ENCODE measurements around the gene CSRP3.

Gene CSRP3

DNA sequence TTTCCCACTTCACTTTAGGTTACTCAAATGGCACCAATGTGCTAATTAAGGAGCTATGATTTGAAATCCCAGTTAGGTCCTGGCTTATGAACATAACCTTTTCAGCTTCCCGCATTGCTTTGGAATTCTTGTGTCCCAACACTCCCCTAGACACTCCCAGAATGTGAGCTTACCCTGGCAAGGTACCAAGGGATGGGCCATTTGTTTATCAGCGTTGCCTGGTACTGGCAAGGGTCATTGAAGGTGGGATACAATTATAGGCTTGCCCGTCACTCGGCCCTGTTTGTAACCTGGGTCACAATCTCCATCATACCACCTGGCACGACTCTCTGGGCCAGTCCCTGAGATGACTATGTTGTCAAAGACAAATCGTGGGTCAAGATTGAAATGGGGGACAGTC is 5.4 kb downstream of the CSRP3 start:
- TF ChIP-seq, protein P1, sequence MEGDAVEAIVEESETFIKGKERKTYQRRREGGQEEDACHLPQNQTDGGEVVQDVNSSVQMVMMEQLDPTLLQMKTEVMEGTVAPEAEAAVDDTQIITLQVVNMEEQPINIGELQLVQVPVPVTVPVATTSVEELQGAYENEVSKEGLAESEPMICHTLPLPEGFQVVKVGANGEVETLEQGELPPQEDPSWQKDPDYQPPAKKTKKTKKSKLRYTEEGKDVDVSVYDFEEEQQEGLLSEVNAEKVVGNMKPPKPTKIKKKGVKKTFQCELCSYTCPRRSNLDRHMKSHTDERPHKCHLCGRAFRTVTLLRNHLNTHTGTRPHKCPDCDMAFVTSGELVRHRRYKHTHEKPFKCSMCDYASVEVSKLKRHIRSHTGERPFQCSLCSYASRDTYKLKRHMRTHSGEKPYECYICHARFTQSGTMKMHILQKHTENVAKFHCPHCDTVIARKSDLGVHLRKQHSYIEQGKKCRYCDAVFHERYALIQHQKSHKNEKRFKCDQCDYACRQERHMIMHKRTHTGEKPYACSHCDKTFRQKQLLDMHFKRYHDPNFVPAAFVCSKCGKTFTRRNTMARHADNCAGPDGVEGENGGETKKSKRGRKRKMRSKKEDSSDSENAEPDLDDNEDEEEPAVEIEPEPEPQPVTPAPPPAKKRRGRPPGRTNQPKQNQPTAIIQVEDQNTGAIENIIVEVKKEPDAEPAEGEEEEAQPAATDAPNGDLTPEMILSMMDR (IDR thresholded peaks at IDR 0.05; ENCODE audit: low read depth, low read length): no peak
- no peak overlapping the region for H3K4me3 ChIP-seq (ENCODE audit: low read depth, low read length)

DNA sequence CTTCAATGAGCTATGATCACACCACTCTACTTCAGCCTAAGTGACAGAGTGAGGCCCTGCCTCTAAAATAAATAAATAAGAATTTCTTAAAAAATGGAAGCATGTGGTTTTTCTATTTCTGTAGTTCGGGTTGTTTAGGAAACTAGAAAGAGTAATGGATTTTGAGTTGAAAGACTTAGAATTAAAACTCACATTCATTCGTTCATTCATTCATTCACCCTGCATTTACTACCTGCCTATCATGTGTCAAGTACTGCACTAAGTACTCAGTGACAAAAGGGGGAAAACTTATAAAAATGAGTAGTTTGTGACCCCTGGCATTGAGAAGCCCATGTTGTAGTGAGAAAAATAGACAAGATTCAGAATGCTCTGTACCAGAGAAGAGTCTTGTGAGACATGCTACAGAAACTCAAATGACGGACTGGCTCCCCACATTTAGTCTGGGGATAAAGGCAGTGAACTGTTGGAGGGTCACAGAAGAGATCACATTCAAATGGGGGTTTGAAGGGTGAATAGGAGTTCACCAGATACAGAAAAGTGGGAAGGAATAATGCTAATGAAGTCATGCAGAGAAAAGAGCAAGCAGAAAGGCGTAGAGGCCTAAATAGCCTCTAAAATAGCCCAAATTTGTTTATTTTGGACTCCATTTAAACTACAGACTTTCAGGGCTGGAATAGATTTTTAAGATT is 7.0 kb downstream of the CSRP3 start:
- TF ChIP-seq, protein P1 (IDR thresholded peaks at IDR 0.05; ENCODE audit: low read depth, low read length): no peak
- H3K4me3 ChIP-seq (ENCODE audit: low read depth, low read length): no peak overlapping the region

DNA sequence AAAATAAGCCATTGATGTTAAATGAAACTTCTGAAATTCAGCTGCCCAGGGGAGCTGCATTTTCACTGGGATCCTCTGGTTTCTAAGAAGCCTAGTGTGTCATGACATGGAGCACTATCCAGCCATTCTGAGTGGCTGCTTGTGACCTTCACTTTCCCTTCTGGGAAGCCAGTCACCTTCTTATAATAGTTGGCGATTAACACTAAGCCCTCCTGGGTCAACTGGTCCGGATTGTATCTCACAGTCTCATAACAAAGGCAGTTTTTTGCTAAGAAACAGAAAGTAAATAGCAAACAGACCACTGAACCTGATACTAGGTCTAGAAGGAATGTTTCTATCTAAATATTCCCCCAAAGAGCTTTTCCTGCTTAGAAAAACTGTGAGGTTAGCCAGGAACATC is 7.9 kb downstream of the CSRP3 start:
- TF ChIP-seq, protein P1 (IDR thresholded peaks at IDR 0.05; ENCODE audit: low read depth, low read length): no peak
- H3K4me3 ChIP-seq (ENCODE audit: low read depth, low read length): no peak overlapping the region

DNA sequence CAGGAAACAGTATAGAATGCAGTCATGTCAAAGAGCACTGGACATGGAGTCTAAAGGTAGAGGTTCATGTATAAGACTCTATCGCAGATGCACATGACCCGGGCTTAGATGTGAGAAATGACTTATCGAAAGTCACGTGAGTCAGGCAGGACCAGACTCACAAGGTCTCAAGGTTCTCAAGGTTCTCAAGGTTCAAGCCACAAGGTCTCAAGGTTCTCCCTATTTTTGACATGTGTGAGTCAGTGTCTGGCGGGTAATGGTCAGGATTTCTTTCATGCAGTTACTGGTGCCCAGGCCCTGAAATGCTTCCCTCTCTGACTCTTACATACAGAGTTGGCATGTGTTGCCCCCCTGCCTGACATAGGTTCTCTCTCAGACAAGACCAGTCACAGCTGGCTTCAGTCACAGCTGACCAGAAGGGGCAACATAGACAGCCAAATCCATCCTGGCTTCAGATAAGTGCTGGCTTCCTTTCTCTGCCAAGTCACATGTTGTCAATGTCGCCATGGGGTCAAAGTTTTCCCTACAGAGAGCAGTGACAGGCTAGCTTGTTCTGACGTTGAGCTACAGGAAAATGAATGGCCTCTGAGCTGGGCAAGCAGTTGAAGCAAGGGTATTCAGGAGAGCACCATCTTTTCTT is 10.1 kb downstream of the CSRP3 start:
- no peak overlapping the region for H3K4me3 ChIP-seq (ENCODE audit: low read depth, low read length)
- TF ChIP-seq, protein P1 (IDR thresholded peaks at IDR 0.05; ENCODE audit: low read depth, low read length): no peak

DNA sequence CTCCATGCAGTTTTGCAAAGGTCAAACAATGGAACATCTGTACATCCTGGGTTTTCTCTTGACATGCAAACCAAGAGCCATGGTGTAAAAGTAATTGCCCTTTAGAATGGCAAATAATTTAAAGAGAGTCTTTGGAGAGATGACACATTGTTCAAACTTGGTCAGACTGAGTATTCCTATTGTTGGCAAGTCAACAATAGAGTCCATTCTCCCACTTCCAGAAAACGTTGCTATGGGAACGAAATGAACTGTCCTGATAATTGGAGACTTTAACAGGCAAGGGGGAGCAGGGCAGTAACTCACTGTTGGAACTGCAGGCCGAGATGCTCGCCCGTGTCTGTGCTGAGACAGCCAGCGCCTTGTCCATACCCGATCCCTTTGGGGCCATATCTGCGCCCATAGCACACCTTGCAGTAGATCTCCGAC is 13.9 kb downstream of the CSRP3 start:
- TF ChIP-seq, protein P1 (IDR thresholded peaks at IDR 0.05; ENCODE audit: low read depth, low read length): no peak
- H3K4me3 ChIP-seq (ENCODE audit: low read depth, low read length): no peak overlapping the region

DNA sequence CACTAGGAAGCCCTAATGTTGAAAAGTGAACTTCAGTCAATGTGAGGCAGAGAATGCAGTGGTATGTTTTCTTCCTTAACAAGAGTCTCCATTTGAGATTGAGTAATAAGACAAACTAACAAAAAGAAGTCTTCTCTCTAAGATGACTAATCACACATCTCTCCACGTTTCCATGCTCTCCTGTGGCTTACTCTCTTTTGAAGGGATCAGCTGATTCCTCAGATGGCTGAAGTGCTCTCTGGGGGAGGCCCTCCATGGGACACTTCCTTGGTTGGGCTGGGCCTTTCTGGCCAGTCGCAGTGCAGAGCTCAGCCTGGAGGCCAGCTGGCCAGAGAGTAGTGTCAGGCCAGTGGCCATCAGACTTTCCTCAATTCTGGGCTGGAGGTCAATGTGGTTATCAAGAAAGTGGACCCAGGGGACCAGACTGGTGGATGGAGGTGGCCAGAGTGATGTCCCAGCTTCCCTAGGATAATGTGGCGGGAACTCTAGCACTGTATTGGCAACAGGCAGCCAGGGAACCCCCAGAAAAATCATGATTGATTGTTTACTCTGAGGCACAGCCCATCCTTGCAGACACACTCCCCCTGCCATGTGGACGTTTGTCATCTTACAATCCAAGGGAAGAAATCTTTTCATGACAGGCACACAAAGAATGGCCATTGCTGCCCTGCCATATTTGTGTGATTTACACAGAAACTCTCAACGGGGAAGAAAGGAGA is 14.5 kb downstream of the CSRP3 start:
- TF ChIP-seq, protein P1 (IDR thresholded peaks at IDR 0.05; ENCODE audit: low read depth, low read length): no peak
- no peak overlapping the region for H3K4me3 ChIP-seq (ENCODE audit: low read depth, low read length)
